Kidney (tissue), 14 donors: Measurements from ENCODE around the gene SERINC2. TPM values are rescaled to one million over a fixed set of nuclear protein-coding genes. Genes with fewer than 3 reads are reported as not detected.

Source experiments
- DNase-seq, 5 donors: peaks; one replicate each; pipeline ENCODE4 v3.0.0-alpha.2; 2013 to 2020
- FAIRE-seq: peaks from 2 replicates; lab custom pipeline; 2012; peaks lifted over from hg19 to GRCh38; lab: Jason Lieb, UNC
- H3K27ac ChIP-seq, 2 donors: one replicate each; pipeline ENCODE4 v1.7.0; 2013; ENCODE audit warnings: low read depth in 2 of 2, low read length in 2 of 2, inconsistent platforms in 1 of 2
- H3K27me3 ChIP-seq: one replicate; pipeline ENCODE4 v1.7.1; 2013; ENCODE audit warnings: low read length, inconsistent platforms; ENCODE audit not compliant: control insufficient read depth, insufficient read depth
- H3K36me3 ChIP-seq, 3 donors: one replicate each; pipeline versions ENCODE4 v1.7.0 to v1.7.1; 2013; ENCODE audit warnings: low read length in 3 of 3, control low read depth in 1 of 3, inconsistent platforms in 1 of 3; ENCODE audit not compliant: insufficient read depth in 3 of 3, control insufficient read depth in 2 of 3
- H3K4me1 ChIP-seq, 3 donors: one replicate each; pipeline versions ENCODE4 v1.7.0 to v1.7.1; 2013; ENCODE audit warnings: low read length in 3 of 3, inconsistent platforms in 1 of 3, low read depth in 1 of 3; ENCODE audit not compliant: control insufficient read depth in 2 of 3, insufficient read depth in 2 of 3
- H3K4me3 ChIP-seq, 3 donors: one replicate each; pipeline versions ENCODE4 v1.7.0 to v1.8.1; 2013; ENCODE audit warnings: low read length in 3 of 3, control low read depth in 1 of 3, inconsistent platforms in 1 of 3
- H3K9ac ChIP-seq, 3 donors: one replicate each; pipeline versions ENCODE4 v1.7.0 to v1.7.1; 2013; ENCODE audit warnings: low read length in 3 of 3, control low read depth in 1 of 3, inconsistent platforms in 1 of 3
- H3K9me3 ChIP-seq, 3 donors: one replicate each; pipeline versions ENCODE4 v1.7.0 to v1.7.1; 2013; ENCODE audit warnings: low read length in 3 of 3, control low read depth in 1 of 3, inconsistent platforms in 1 of 3; ENCODE audit not compliant: control insufficient read depth in 2 of 3, insufficient read depth in 1 of 3
- intact Hi-C: fragments of 100-400 bp; cut with DNase I; formaldehyde crosslinking; loops from one replicate; pipeline ENCODE4 v1.11.1; 2022
- polyA plus RNA-seq: library from polyadenylated mRNA; stranded (reverse); fragments of 350-450 nt; fragmentation: Illumina TruSeq; extraction: RNeasy Lipid Tissue Mini Kit (QIAGEN cat#74804); gene quantifications from one replicate; pipeline ENCODE4 v1.2.3, GENCODE V29; 2014; ENCODE audit warnings: low read depth, low replicate concordance; ENCODE audit not compliant: insufficient read depth
- total RNA-seq: library from RNA; stranded (reverse); fragmentation: NEBNext Ultra II Directional; extraction: Animal tissue kit (Norgen Biotek cat#: 25700); gene quantifications from one replicate; pipeline ENCODE4 v1.2.1, GENCODE V29; 2021
- TF ChIP-seq, protein P1 (sequence below): IDR thresholded peaks from 3 replicates; pipeline ENCODE4 v1.5.1; 2012; ENCODE audit warnings: mild to moderate bottlenecking, moderate library complexity, borderline replicate concordance; ENCODE audit not compliant: insufficient read depth; ENCODE audit errors: extremely low read depth
- donor health status: control.
- donor health status: control.
- donor health status: control.
- donor health status: control.
- donor health status: control.
- donor health status: DM: yes; HTN: yes; CAD: no.
- donor health status: Normal renal cell carcinoma (clear cell type).

Gene SERINC2
- total and polyA plus RNA-seq, 2 donors from 2014 or later, result 99.2 to 126 TPM

DNA sequence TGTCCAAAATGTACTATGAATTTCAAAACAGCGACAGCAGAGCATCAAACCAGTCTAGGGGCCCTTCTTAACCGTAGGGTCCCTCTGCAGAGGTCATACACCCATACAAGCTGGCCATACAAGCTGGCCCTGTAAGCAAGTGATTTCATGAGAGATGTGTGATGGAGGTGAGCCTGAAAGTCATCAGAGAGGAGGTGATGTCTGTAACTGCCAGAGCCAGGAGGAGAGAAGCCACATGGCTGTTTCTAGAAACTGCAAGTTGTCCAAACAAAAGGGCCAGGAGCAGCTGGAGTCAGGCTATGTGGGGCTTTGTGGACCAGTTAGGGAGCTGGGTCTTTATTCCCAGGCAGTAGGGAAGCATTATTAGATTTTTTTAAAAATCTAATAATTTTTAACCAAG, 14.8 kb upstream of the SERINC2 start:
- DNase-seq (no peak), FAIRE-seq (no peak)
- intact Hi-C loops, result no loop called here
- Histone ChIP-seq H3K4me3 (no peak overlapping the region), H3K27me3 (no peaks in the 10 kb centered on the region), H3K9ac (no peak overlapping the region), H3K9me3 (no peaks in the 10 kb centered on the region), H3K36me3 (no peaks in the 10 kb centered on the region), H3K27ac (no peak overlapping the region), H3K4me1 (peaks cover 0 to 4% (median 0%) of the 10 kb centered on the region in 3 donors)
- TF ChIP-seq, protein P1, sequence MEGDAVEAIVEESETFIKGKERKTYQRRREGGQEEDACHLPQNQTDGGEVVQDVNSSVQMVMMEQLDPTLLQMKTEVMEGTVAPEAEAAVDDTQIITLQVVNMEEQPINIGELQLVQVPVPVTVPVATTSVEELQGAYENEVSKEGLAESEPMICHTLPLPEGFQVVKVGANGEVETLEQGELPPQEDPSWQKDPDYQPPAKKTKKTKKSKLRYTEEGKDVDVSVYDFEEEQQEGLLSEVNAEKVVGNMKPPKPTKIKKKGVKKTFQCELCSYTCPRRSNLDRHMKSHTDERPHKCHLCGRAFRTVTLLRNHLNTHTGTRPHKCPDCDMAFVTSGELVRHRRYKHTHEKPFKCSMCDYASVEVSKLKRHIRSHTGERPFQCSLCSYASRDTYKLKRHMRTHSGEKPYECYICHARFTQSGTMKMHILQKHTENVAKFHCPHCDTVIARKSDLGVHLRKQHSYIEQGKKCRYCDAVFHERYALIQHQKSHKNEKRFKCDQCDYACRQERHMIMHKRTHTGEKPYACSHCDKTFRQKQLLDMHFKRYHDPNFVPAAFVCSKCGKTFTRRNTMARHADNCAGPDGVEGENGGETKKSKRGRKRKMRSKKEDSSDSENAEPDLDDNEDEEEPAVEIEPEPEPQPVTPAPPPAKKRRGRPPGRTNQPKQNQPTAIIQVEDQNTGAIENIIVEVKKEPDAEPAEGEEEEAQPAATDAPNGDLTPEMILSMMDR, result no peak

DNA sequence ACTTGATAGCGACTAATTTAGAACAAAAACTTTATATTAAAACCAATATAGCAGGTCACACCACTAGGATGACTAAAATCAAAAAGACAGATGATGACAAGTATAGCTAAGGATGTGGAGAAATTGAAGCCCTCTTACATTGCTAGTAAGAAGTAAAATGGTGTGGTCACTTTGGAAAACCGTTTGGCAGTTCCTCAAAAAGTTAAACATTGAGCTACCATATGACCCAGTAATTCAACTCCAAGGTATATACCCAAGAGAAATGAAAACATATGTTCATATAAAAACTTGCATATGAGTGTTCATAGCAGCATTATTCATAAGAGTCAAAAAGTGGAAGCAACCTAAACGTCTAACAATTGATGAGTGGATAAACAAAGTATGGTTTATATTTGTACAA, 13.0 kb upstream of the SERINC2 start:
- H3K9ac ChIP-seq, result no peak overlapping the region
- no peaks in the 10 kb centered on the region for H3K9me3 ChIP-seq
- H3K4me1 ChIP-seq, result no peaks in the 10 kb centered on the region
- TF ChIP-seq, protein P1, result no peak
- no peak for FAIRE-seq
- H3K4me3 ChIP-seq, result no peak overlapping the region
- no peak overlapping the region for H3K27ac ChIP-seq
- intact Hi-C loops, result no loop called here
- H3K27me3 ChIP-seq, result no peaks in the 10 kb centered on the region
- DNase-seq, result no peak
- H3K36me3 ChIP-seq, result no peaks in the 10 kb centered on the region

DNA sequence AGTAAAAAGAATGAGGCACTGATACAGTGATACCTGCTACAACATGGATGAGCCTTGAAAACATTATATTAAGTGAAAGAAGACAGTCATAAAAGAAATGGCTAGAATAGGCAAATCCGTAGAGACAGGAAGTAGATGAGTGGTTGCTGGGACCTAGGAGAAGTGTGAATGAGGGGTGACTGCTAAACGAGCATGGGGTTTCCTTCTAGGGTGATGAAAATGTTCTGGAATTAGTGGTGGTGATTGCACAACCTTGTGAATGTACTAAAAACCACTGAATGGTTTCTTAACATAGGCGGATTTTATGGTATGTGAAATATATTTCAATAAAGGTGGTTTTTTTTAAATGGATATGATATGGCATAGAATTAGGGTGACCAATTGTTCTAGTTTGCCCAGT, 12.6 kb upstream of the SERINC2 start:
- H3K4me1 ChIP-seq, result no peaks in the 10 kb centered on the region
- no peak for DNase-seq
- no peaks in the 10 kb centered on the region for H3K27me3 ChIP-seq
- H3K9me3 ChIP-seq, result no peaks in the 10 kb centered on the region
- no peak for FAIRE-seq
- TF ChIP-seq, protein P1, result no peak
- intact Hi-C loops, result no loop called here
- no peak overlapping the region for H3K27ac ChIP-seq
- H3K9ac ChIP-seq, result no peak overlapping the region
- H3K36me3 ChIP-seq, result no peaks in the 10 kb centered on the region
- H3K4me3 ChIP-seq, result no peak overlapping the region

DNA sequence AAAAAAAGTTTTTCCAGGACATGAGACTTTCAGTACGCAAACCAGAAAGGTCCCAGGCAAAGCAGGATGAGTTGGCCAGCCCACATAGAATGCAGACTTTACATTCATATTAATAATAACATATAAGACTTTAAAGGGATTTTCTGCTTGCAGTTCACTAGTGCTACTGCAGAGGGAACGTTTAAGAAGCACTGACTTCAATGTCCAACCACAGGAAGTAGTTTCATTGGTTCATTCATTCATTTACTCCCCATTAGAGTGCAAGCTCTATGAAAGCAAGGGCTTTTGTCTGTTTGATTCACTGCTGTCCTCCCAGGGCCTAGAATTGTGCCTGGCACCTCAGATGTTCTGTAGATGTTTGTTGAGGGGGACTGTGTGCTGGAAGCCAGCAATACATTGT, 11.8 kb upstream of the SERINC2 start:
- Histone ChIP-seq H3K4me1 (no peaks in the 10 kb centered on the region), H3K36me3 (no peaks in the 10 kb centered on the region), H3K27me3 (no peaks in the 10 kb centered on the region), H3K9ac (no peak overlapping the region), H3K9me3 (no peaks in the 10 kb centered on the region), H3K4me3 (no peak overlapping the region), H3K27ac (no peak overlapping the region)
- DNase-seq (no peak), FAIRE-seq (no peak)
- intact Hi-C loops, result no loop called here
- TF ChIP-seq, protein P1, result no peak
